SK-N-SH (cell line): ENCODE data around the gene KPNA2. TPM values are rescaled to one million over a fixed set of nuclear protein-coding genes. Genes with fewer than 3 reads are reported as not detected.

Source experiments
- CTCF ChIA-PET: fragments of 300-600, 350-600 bp; formaldehyde crosslinking; extraction: SDS; loops from one replicate; lab custom pipeline; 2021; lab: Yijun Ruan, JAX
- POLR2A ChIA-PET: fragments of 350-600 bp; sonication (Branson Sonifier 250); formaldehyde crosslinking; extraction: SDS; loops from one replicate; lab custom pipeline; 2020; ENCODE audit warnings: antibody characterized with exemption, inconsistent platforms; lab: Yijun Ruan, JAX
- DNase-seq: peaks from one replicate; pipeline ENCODE4 v3.0.0; 2012
- H2AFZ ChIP-seq: fragments of 200-600 bp; sonication (generic); 2 replicates; pipeline ENCODE4 v1.8.1; 2016; ENCODE audit warnings: antibody characterized with exemption, mild to moderate bottlenecking, low read depth
- H3F3A ChIP-seq: fragments of 200-600 bp; sonication (generic); replicated peaks from 2 replicates; pipeline ENCODE3; 2016; ENCODE audit warnings: antibody characterized with exemption, mild to moderate bottlenecking; ENCODE audit not compliant: insufficient read depth
- H3K27ac ChIP-seq, 2 experiments: fragments of 200-500 bp in 1 of 2; fragments of 200-600 bp in 1 of 2; sonication (Bioruptor generic) in 1 of 2; sonication (generic), shearing (Covaris generic) in 1 of 2; 2 replicates each; pipeline versions ENCODE4 v1.5.1 to v1.6.1; 2014 to 2016; ENCODE audit warnings: low read depth in 2 of 2, inconsistent platforms in 1 of 2, low read length in 1 of 2, mild to moderate bottlenecking in 1 of 2, mixed read lengths in 1 of 2
- H3K27me3 ChIP-seq: fragments of 200-600 bp; sonication (generic), shearing (Covaris generic); 2 replicates; pipeline ENCODE4 v1.6.1; 2016; ENCODE audit warnings: mixed run types; ENCODE audit not compliant: insufficient read depth
- H3K36me3 ChIP-seq, 2 experiments: fragments of 200-500 bp in 1 of 2; fragments of 200-600 bp in 1 of 2; sonication (Bioruptor generic) in 1 of 2; sonication (generic) in 1 of 2; replicated peaks in 1 of 2; 2 replicates each; pipeline versions ENCODE3 to v1.5.1; 2014 to 2016; ENCODE audit warnings: low read length in 1 of 2, mild to moderate bottlenecking in 1 of 2; ENCODE audit not compliant: insufficient read depth in 2 of 2, control insufficient read depth in 1 of 2
- H3K4me1 ChIP-seq, 2 experiments: fragments of 200-500 bp in 1 of 2; fragments of 200-600 bp in 1 of 2; sonication (Bioruptor generic) in 1 of 2; sonication (generic), shearing (Covaris generic) in 1 of 2; 2 replicates each; pipeline versions ENCODE4 v1.5.1 to v1.6.1; 2014 to 2016; ENCODE audit warnings: low read depth in 1 of 2, low read length in 1 of 2, mixed run types in 1 of 2; ENCODE audit not compliant: insufficient read depth in 2 of 2, control insufficient read depth in 1 of 2
- H3K4me2 ChIP-seq: fragments of 200-600 bp; sonication (generic), shearing (Covaris generic); 2 replicates; pipeline ENCODE4 v1.6.1; 2017; ENCODE audit warnings: mixed run types
- H3K4me3 ChIP-seq, 2 experiments: fragments of 200-500 bp in 1 of 2; fragments of 200-600 bp in 1 of 2; sonication (Bioruptor generic) in 1 of 2; sonication (generic), shearing (Covaris generic) in 1 of 2; 2 replicates each; pipeline versions ENCODE4 v1.5.1 to v1.8.1; 2014 to 2016; ENCODE audit warnings: low read depth in 2 of 2, inconsistent platforms in 1 of 2, low read length in 1 of 2, mild to moderate bottlenecking in 1 of 2, mixed read lengths in 1 of 2, moderate library complexity in 1 of 2
- H3K79me2 ChIP-seq: fragments of 200-600 bp; sonication (generic); 2 replicates; pipeline ENCODE4 v1.8.1; 2017; ENCODE audit warnings: mild to moderate bottlenecking; ENCODE audit not compliant: insufficient read depth
- H3K9ac ChIP-seq: fragments of 200-600 bp; sonication (generic); 2 replicates; pipeline ENCODE4 v1.6.1; 2017; ENCODE audit warnings: mixed run types
- H3K9me2 ChIP-seq: fragments of 200-600 bp; sonication (generic); 2 replicates; pipeline ENCODE4 v1.6.1; 2017; ENCODE audit warnings: mixed run types
- H3K9me3 ChIP-seq: fragments of 200-600 bp; sonication (generic); 2 replicates; pipeline ENCODE4 v1.6.1; 2017; ENCODE audit warnings: mixed run types, mild to moderate bottlenecking, moderate library complexity
- H4K20me1 ChIP-seq: fragments of 200-600 bp; sonication (generic); 2 replicates; pipeline ENCODE4 v1.6.1; 2017; ENCODE audit warnings: mild to moderate bottlenecking, mixed run types; ENCODE audit not compliant: insufficient read depth
- CHD2 ChIP-seq: fragments of 150-350 bp; IDR thresholded peaks from 2 replicates; pipeline ENCODE4 v1.6.1; 2018; ENCODE audit warnings: low read length; ENCODE audit not compliant: partially characterized antibody
- ELF1 ChIP-seq: IDR thresholded peaks from 2 replicates; pipeline ENCODE4 v1.4.0; 2012
- EZH2phosphoT487 ChIP-seq: fragments of 200-600 bp; sonication (generic); IDR thresholded peaks from 2 replicates; pipeline ENCODE4 v1.6.1; 2017; ENCODE audit warnings: low read depth, mixed run types, mild to moderate bottlenecking, antibody characterized with exemption, moderate library complexity, borderline replicate concordance
- FOSL2 ChIP-seq: IDR thresholded peaks from 2 replicates; pipeline ENCODE4 v1.4.0; 2012; ENCODE audit warnings: low read depth, mild to moderate bottlenecking, moderate library complexity, borderline replicate concordance
- FOXM1 ChIP-seq: IDR thresholded peaks from 2 replicates; pipeline ENCODE4 v1.4.0; 2012; ENCODE audit warnings: low read depth, mild to moderate bottlenecking
- GABPA ChIP-seq: IDR thresholded peaks from 2 replicates; pipeline ENCODE4 v1.4.0; 2012; ENCODE audit warnings: low read depth, mild to moderate bottlenecking
- IRF3 ChIP-seq: fragments of 150-350 bp; IDR thresholded peaks from 2 replicates; pipeline ENCODE4 v1.6.1; 2016; ENCODE audit warnings: mild to moderate bottlenecking, low read depth, low read length
- JUND ChIP-seq: IDR thresholded peaks from 2 replicates; pipeline ENCODE4 v1.4.0; 2012
- MAX ChIP-seq: IDR thresholded peaks from 2 replicates; pipeline ENCODE4 v1.4.0; 2012; ENCODE audit warnings: low read depth
- MXI1 ChIP-seq: IDR thresholded peaks from 2 replicates; pipeline ENCODE4 v1.6.1; 2012; ENCODE audit warnings: mild to moderate bottlenecking, low read depth, low read length, improper control_type of control experiment
- NFIC ChIP-seq: IDR thresholded peaks from 2 replicates; pipeline ENCODE4 v1.4.0; 2012; ENCODE audit warnings: borderline replicate concordance
- NRF1 ChIP-seq: IDR thresholded peaks from 2 replicates; pipeline ENCODE4 v1.6.1; 2012; ENCODE audit warnings: low read depth, mild to moderate bottlenecking, low read length
- PBX3 ChIP-seq: IDR thresholded peaks from 2 replicates; pipeline ENCODE4; 2012
- POLR2AphosphoS5 ChIP-seq: IDR thresholded peaks from 2 replicates; pipeline ENCODE4 v1.6.1; 2012; ENCODE audit warnings: low read depth, low read length
- RAD21 ChIP-seq: IDR thresholded peaks from 2 replicates; pipeline ENCODE4 v1.6.1; 2012; ENCODE audit warnings: mild to moderate bottlenecking, low read length
- RCOR1 ChIP-seq: fragments of 150-350 bp; IDR thresholded peaks from 2 replicates; pipeline ENCODE4 v1.6.1; 2017; ENCODE audit warnings: antibody characterized with exemption, low read length
- RFX5 ChIP-seq: IDR thresholded peaks from 2 replicates; pipeline ENCODE4 v1.6.1; 2012; ENCODE audit warnings: mild to moderate bottlenecking, improper control_type of control experiment, low read length
- RXRA ChIP-seq: IDR thresholded peaks from 2 replicates; pipeline ENCODE4 v1.4.0; 2012; ENCODE audit warnings: low read depth, mild to moderate bottlenecking, borderline replicate concordance
- SIN3A ChIP-seq: IDR thresholded peaks from 2 replicates; pipeline ENCODE4 v1.6.1; 2012; ENCODE audit warnings: low read depth, mild to moderate bottlenecking, low read length, moderate library complexity, borderline replicate concordance
- TAF1 ChIP-seq: IDR thresholded peaks from 2 replicates; pipeline ENCODE4 v1.6.1; 2012; ENCODE audit warnings: low read depth, mild to moderate bottlenecking, low read length, moderate library complexity, borderline replicate concordance
- TCF12 ChIP-seq: IDR thresholded peaks from 2 replicates; pipeline ENCODE4 v1.4.0; 2012
- TEAD4 ChIP-seq: IDR thresholded peaks from 2 replicates; pipeline ENCODE4 v1.4.0; 2012; ENCODE audit warnings: mild to moderate bottlenecking, borderline replicate concordance; ENCODE audit not compliant: insufficient read depth
- YY1 ChIP-seq: IDR thresholded peaks from 2 replicates; pipeline ENCODE4 v1.4.0; 2012; ENCODE audit warnings: low read depth, mild to moderate bottlenecking
- WGBS: methylation state at CpG from one replicate; pipeline ENCODE4 v1.1.6; 2017; ENCODE audit warnings: low lambda C conversion rate; 5-methylcytosine and 5-hydroxymethylcytosine counted together
- polyA plus RNA-seq, 3 experiments: library from polyadenylated mRNA; depleted of rRNA; stranded (reverse); fragments of >200 nt; gene quantifications; 2 replicates each; pipeline ENCODE4 v1.2.3, GENCODE V29; 2012

The KPNA2 gene
- polyA plus RNA-seq, 1 of the 3 experiments (the other 2 are of a cell fraction) = 122 TPM

- Histone ChIP-seq H2AFZ (no peak overlapping the region), H3K36me3 (no peaks in the 10 kb centered on the region)
- 79% methylated on average over 11 of the region's 11 CpGs for WGBS
Observed at GRCh38 chr17:68094481-68095078, 59.0 kb downstream of the KPNA2 start.

GRCh38 chr17:68095205-68095811 is 59.8 kb downstream of the KPNA2 start:
- Histone ChIP-seq H3K27ac (no peak overlapping the region), H3K9me2 (no peaks in the 10 kb centered on the region), H3F3A (no peaks in the 10 kb centered on the region), H3K9ac (no peak overlapping the region), H3K27me3 (no peaks in the 10 kb centered on the region), H3K4me1 (no peaks in the 10 kb centered on the region), H2AFZ (no peak overlapping the region), H3K9me3 (no peaks in the 10 kb centered on the region), H3K4me3 (no peak overlapping the region), H3K4me2 (no peak overlapping the region), H3K79me2 (no peaks in the 10 kb centered on the region), H4K20me1 (no peaks in the 10 kb centered on the region), H3K36me3 (no peaks in the 10 kb centered on the region)
- no peak for TF ChIP-seq NFIC
- TF ChIP-seq GABPA = no peak
- TF ChIP-seq TCF12 = no peak
- no peak for TF ChIP-seq MXI1
- TF ChIP-seq ELF1 = no peak
- no peak for TF ChIP-seq TEAD4
- TF ChIP-seq NRF1 = no peak
- no peak for TF ChIP-seq RFX5
- no peak for TF ChIP-seq CHD2
- TF ChIP-seq RXRA = no peak
- TF ChIP-seq SIN3A = no peak
- no peak for TF ChIP-seq POLR2AphosphoS5
- TF ChIP-seq RCOR1 = no peak
- no peak for TF ChIP-seq TAF1
- no peak for TF ChIP-seq IRF3
- TF ChIP-seq PBX3 = no peak
- no peak for TF ChIP-seq MAX
- no peak for TF ChIP-seq YY1
- TF ChIP-seq FOXM1 = no peak
- ChIA-PET CTCF (no interaction called here), POLR2A (no interaction called here)
- no peak for DNase-seq
- 95% methylated on average over 10 of the region's 10 CpGs for WGBS

More at GRCh38 chr17:68094481-68095078, 59.0 kb downstream of the KPNA2 start:
- POLR2A ChIA-PET = no interaction called here
- no peak for TF ChIP-seq FOXM1
- TF ChIP-seq RAD21 = no peak
- no peak for TF ChIP-seq JUND
- no peak for TF ChIP-seq MAX
- TF ChIP-seq TEAD4 = no peak
- TF ChIP-seq SIN3A = no peak
- TF ChIP-seq POLR2AphosphoS5 = no peak
- TF ChIP-seq RFX5 = no peak
- TF ChIP-seq IRF3 = no peak
- no peak for TF ChIP-seq GABPA
- TF ChIP-seq FOSL2 = no peak
- TF ChIP-seq EZH2phosphoT487 = no peak
- TF ChIP-seq RCOR1 = no peak
- no peaks in the 10 kb centered on the region for H4K20me1 ChIP-seq
- H3K4me3 ChIP-seq = no peak overlapping the region
- no peak for DNase-seq
- no peak overlapping the region for H3K9ac ChIP-seq
- no peaks in the 10 kb centered on the region for H3K79me2 ChIP-seq
- no peaks in the 10 kb centered on the region for H3K9me3 ChIP-seq
- no peaks in the 10 kb centered on the region for H3K9me2 ChIP-seq
- no peaks in the 10 kb centered on the region for H3F3A ChIP-seq
- CTCF ChIA-PET = no interaction called here
- H3K4me1 ChIP-seq = no peaks in the 10 kb centered on the region
- no peaks in the 10 kb centered on the region for H3K27me3 ChIP-seq
- no peak overlapping the region for H3K27ac ChIP-seq
- H3K4me2 ChIP-seq = no peak overlapping the region
